ENCODE measurements around the gene ICA1.

The ICA1 gene

GRCh38 chr7:8227261-8227660, 34.7 kb downstream of the ICA1 start:
- Histone ChIP-seq H3K4me1 (ENCODE audit: control insufficient read depth, insufficient read depth, low read length, unreplicated experiment) (no peaks in the 10 kb centered on the region), H3K27me3 (ENCODE audit: insufficient read depth, low read length) (peaks cover 38% of the 10 kb centered on the region), H2AFZ (ENCODE audit: low read length, unreplicated experiment) (no peak overlapping the region), H3K27ac (ENCODE audit: low read depth, low read length) (no peak overlapping the region), H3K36me3 (ENCODE audit: insufficient read depth, low read length) (no peaks in the 10 kb centered on the region), H3K79me2 (ENCODE audit: control insufficient read depth, insufficient read depth, low read length, unreplicated experiment) (no peaks in the 10 kb centered on the region), H3K4me3 (ENCODE audit: low read depth, low read length) (no peak overlapping the region)

- Histone ChIP-seq H3K27me3 (ENCODE audit: insufficient read depth, low read length) (peaks cover 38% of the 10 kb centered on the region), H3K79me2 (ENCODE audit: control insufficient read depth, insufficient read depth, low read length, unreplicated experiment) (no peaks in the 10 kb centered on the region), H3K27ac (ENCODE audit: low read depth, low read length) (no peak overlapping the region), H2AFZ (ENCODE audit: low read length, unreplicated experiment) (no peak overlapping the region), H3K36me3 (ENCODE audit: insufficient read depth, low read length) (no peaks in the 10 kb centered on the region), H3K4me1 (ENCODE audit: control insufficient read depth, insufficient read depth, low read length, unreplicated experiment) (no peaks in the 10 kb centered on the region), H3K4me3 (ENCODE audit: low read depth, low read length) (no peak overlapping the region)
These were observed 35.5 kb downstream of the ICA1 start for GRCh38 chr7:8226501-8226900.

GRCh38 chr7:8221567-8221966, 40.4 kb downstream of the ICA1 start:
- Histone ChIP-seq H3K79me2 (ENCODE audit: control insufficient read depth, insufficient read depth, low read length, unreplicated experiment) (no peaks in the 10 kb centered on the region), H2AFZ (ENCODE audit: low read length, unreplicated experiment) (no peak overlapping the region), H3K27me3 (ENCODE audit: insufficient read depth, low read length) (peaks cover 23% of the 10 kb centered on the region), H3K4me3 (ENCODE audit: low read depth, low read length) (no peak overlapping the region), H3K27ac (ENCODE audit: low read depth, low read length) (no peak overlapping the region), H3K4me1 (ENCODE audit: control insufficient read depth, insufficient read depth, low read length, unreplicated experiment) (no peaks in the 10 kb centered on the region), H3K36me3 (ENCODE audit: insufficient read depth, low read length) (no peaks in the 10 kb centered on the region)

- Histone ChIP-seq H3K79me2 (ENCODE audit: control insufficient read depth, insufficient read depth, low read length, unreplicated experiment) (no peaks in the 10 kb centered on the region), H3K36me3 (ENCODE audit: insufficient read depth, low read length) (no peaks in the 10 kb centered on the region), H2AFZ (ENCODE audit: low read length, unreplicated experiment) (no peak overlapping the region), H3K4me3 (ENCODE audit: low read depth, low read length) (no peak overlapping the region), H3K4me1 (ENCODE audit: control insufficient read depth, insufficient read depth, low read length, unreplicated experiment) (no peaks in the 10 kb centered on the region), H3K27me3 (ENCODE audit: insufficient read depth, low read length) (peaks cover 18% of the 10 kb centered on the region), H3K27ac (ENCODE audit: low read depth, low read length) (no peak overlapping the region)
These were observed 40.9 kb downstream of the ICA1 start for GRCh38 chr7:8221101-8221495.

GRCh38 chr7:8220376-8221100, 41.4 kb downstream of the ICA1 start:
- H3K27ac ChIP-seq (ENCODE audit: low read depth, low read length) = no peak overlapping the region
- no peak overlapping the region for H3K4me3 ChIP-seq (ENCODE audit: low read depth, low read length)
- H3K4me1 ChIP-seq (ENCODE audit: control insufficient read depth, insufficient read depth, low read length, unreplicated experiment) = no peaks in the 10 kb centered on the region
- no peaks in the 10 kb centered on the region for H3K79me2 ChIP-seq (ENCODE audit: control insufficient read depth, insufficient read depth, low read length, unreplicated experiment)
- no peak overlapping the region for H2AFZ ChIP-seq (ENCODE audit: low read length, unreplicated experiment)
- H3K36me3 ChIP-seq (ENCODE audit: insufficient read depth, low read length) = no peaks in the 10 kb centered on the region
- H3K27me3 ChIP-seq (ENCODE audit: insufficient read depth, low read length) = peaks cover 13% of the 10 kb centered on the region

GRCh38 chr7:8217200-8218068, 44.5 kb downstream of the ICA1 start:
- H2AFZ ChIP-seq (ENCODE audit: low read length, unreplicated experiment) = no peak overlapping the region
- H3K4me1 ChIP-seq (ENCODE audit: control insufficient read depth, insufficient read depth, low read length, unreplicated experiment) = no peaks in the 10 kb centered on the region
- no peak overlapping the region for H3K27ac ChIP-seq (ENCODE audit: low read depth, low read length)
- H3K27me3 ChIP-seq (ENCODE audit: insufficient read depth, low read length) = no peaks in the 10 kb centered on the region
- H3K79me2 ChIP-seq (ENCODE audit: control insufficient read depth, insufficient read depth, low read length, unreplicated experiment) = no peaks in the 10 kb centered on the region
- H3K36me3 ChIP-seq (ENCODE audit: insufficient read depth, low read length) = no peaks in the 10 kb centered on the region
- no peak overlapping the region for H3K4me3 ChIP-seq (ENCODE audit: low read depth, low read length)

- no peaks in the 10 kb centered on the region for H3K27me3 ChIP-seq (ENCODE audit: insufficient read depth, low read length)
- H3K79me2 ChIP-seq (ENCODE audit: control insufficient read depth, insufficient read depth, low read length, unreplicated experiment) = no peaks in the 10 kb centered on the region
- no peaks in the 10 kb centered on the region for H3K36me3 ChIP-seq (ENCODE audit: insufficient read depth, low read length)
- no peaks in the 10 kb centered on the region for H3K4me1 ChIP-seq (ENCODE audit: control insufficient read depth, insufficient read depth, low read length, unreplicated experiment)
- no peak overlapping the region for H3K27ac ChIP-seq (ENCODE audit: low read depth, low read length)
- H2AFZ ChIP-seq (ENCODE audit: low read length, unreplicated experiment) = no peak overlapping the region
- H3K4me3 ChIP-seq (ENCODE audit: low read depth, low read length) = no peak overlapping the region
These were observed 45.7 kb downstream of the ICA1 start for GRCh38 chr7:8216334-8216690.

GRCh38 chr7:8215648-8216333, 46.2 kb downstream of the ICA1 start:
- Histone ChIP-seq H3K27ac (ENCODE audit: low read depth, low read length) (no peak overlapping the region), H3K36me3 (ENCODE audit: insufficient read depth, low read length) (no peaks in the 10 kb centered on the region), H3K4me1 (ENCODE audit: control insufficient read depth, insufficient read depth, low read length, unreplicated experiment) (no peaks in the 10 kb centered on the region), H3K27me3 (ENCODE audit: insufficient read depth, low read length) (no peaks in the 10 kb centered on the region), H3K79me2 (ENCODE audit: control insufficient read depth, insufficient read depth, low read length, unreplicated experiment) (no peaks in the 10 kb centered on the region), H2AFZ (ENCODE audit: low read length, unreplicated experiment) (no peak overlapping the region), H3K4me3 (ENCODE audit: low read depth, low read length) (no peak overlapping the region)

GRCh38 chr7:8214244-8214824, 47.6 kb downstream of the ICA1 start:
- no peaks in the 10 kb centered on the region for H3K36me3 ChIP-seq (ENCODE audit: insufficient read depth, low read length)
- no peak overlapping the region for H3K4me3 ChIP-seq (ENCODE audit: low read depth, low read length)
- H2AFZ ChIP-seq (ENCODE audit: low read length, unreplicated experiment) = no peak overlapping the region
- H3K4me1 ChIP-seq (ENCODE audit: control insufficient read depth, insufficient read depth, low read length, unreplicated experiment) = no peaks in the 10 kb centered on the region
- 0 out of 2 replicates have a peak, but pooled peaks cover 2% of the 10 kb centered on the region for H3K27me3 ChIP-seq (ENCODE audit: insufficient read depth, low read length)
- H3K79me2 ChIP-seq (ENCODE audit: control insufficient read depth, insufficient read depth, low read length, unreplicated experiment) = no peaks in the 10 kb centered on the region
- no peak overlapping the region for H3K27ac ChIP-seq (ENCODE audit: low read depth, low read length)

GRCh38 chr7:8213381-8213780, 48.6 kb downstream of the ICA1 start:
- Histone ChIP-seq H3K36me3 (ENCODE audit: insufficient read depth, low read length) (no peaks in the 10 kb centered on the region), H2AFZ (ENCODE audit: low read length, unreplicated experiment) (no peak overlapping the region), H3K27ac (ENCODE audit: low read depth, low read length) (no peak overlapping the region), H3K79me2 (ENCODE audit: control insufficient read depth, insufficient read depth, low read length, unreplicated experiment) (no peaks in the 10 kb centered on the region), H3K4me3 (ENCODE audit: low read depth, low read length) (no peak overlapping the region), H3K4me1 (ENCODE audit: control insufficient read depth, insufficient read depth, low read length, unreplicated experiment) (no peaks in the 10 kb centered on the region), H3K27me3 (ENCODE audit: insufficient read depth, low read length) (0 out of 2 replicates have a peak, but pooled peaks cover 7% of the 10 kb centered on the region)
